Smooth muscle cell of the coronary artery (primary cell): ENCODE results near the gene RARG. TPM values are rescaled to one million over a fixed set of nuclear protein-coding genes. Genes with fewer than 3 reads are reported as not detected.

Source experiments
- total RNA-seq: library from RNA; depleted of rRNA; stranded (reverse); fragments of >200 nt; gene quantifications from 2 replicates; pipeline ENCODE4 v1.2.3, GENCODE V29; 2014; ENCODE audit warnings: low replicate concordance

RARG gene
- 17.7 and 22.6 TPM in 2 replicates for total RNA-seq

GRCh38 chr12:53231921-53232645 is at the start of gene RARG:
Gene RARG, minus strand, starts transcription at chr12:53232209. Its CDS starts 4,664 bp downstream, at chr12:53227545.

GRCh38 chr12:53267999-53268629 is 36.1 kb upstream of the RARG start, which contains the start of gene ESPL1:
Gene ESPL1, plus strand, starts transcription at chr12:53268299. Its CDS starts 468 bp downstream, at chr12:53268767.

GRCh38 chr12:53207042-53207441 is 25.0 kb downstream of the RARG start, which contains the start of gene ITGB7:
Gene ITGB7, minus strand, starts transcription at chr12:53207251. Its CDS starts 6,808 bp downstream, at chr12:53200443.

DNA sequence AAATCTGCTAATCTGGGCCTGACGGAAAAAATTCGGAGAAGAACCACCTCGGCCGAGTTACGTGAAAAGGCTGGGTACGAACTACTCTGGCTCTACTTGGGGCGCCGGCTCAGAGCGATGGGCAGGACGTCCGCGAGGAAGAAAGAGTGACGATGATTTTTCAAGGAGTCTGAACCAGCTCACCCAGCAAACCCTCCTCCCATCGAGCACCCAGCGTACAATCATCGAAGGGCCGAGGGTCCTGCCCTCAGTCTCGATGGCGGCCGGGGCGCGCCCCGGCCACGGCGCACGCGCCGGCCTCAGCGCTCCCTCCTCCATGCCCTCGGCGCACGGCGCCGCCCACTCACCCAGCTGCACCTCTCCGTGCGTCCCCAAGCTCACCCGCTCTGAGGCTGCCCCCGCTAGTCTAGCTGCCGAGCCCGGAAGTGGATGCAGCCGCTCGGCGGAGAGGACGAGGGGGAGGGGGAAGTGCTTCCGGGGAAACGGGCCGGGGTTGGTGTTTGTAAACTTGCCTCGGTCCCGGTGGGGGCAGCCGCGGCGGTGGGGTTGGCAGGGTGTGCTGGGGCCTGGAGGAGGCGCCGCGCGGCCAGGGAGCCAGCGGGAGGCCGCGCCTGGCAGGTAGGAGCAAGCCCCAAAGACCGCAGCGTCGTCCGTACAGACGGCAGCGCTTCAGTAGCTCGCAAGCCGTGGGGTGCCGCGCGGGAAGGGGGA is 51.6 kb downstream of the RARG start, which contains the start of the genes CSAD and ZNF740:
CSAD (minus strand) TSS at position 706 of the 711 bp plus-strand sequence. CDS start 7,455 bp downstream, outside the sequence.
ZNF740 (plus strand) TSS at position 503 of the 711 bp plus-strand sequence. CDS start 1,262 bp downstream, outside the sequence.

Other genes with a start within 250 kb of the RARG start
- gene EIF4B, start 225.8 kb downstream of the RARG start, total RNA-seq = 1,379 and 2,365 TPM in 2 replicates
- gene TNS2, start 182.1 kb downstream of the RARG start, total RNA-seq = 19.6 and 37.2 TPM in 2 replicates
- 21.0 and 35.6 TPM in 2 replicates for gene SPRYD3, start 152.8 kb downstream of the RARG start, total RNA-seq
- 364 and 722 TPM in 2 replicates for gene IGFBP6, start 134.5 kb downstream of the RARG start, total RNA-seq
- gene SOAT2, start 128.7 kb downstream of the RARG start, total RNA-seq = not detected in 2 replicates
- 11.2 and 11.3 TPM in 2 replicates for gene ZNF740, start 51.5 kb downstream of the RARG start, total RNA-seq
- 4.4 and 11.5 TPM in 2 replicates for gene CSAD, start 51.3 kb downstream of the RARG start, total RNA-seq
- gene ITGB7, start 25.0 kb downstream of the RARG start, total RNA-seq = 0.15 and 0.47 TPM in 2 replicates
- gene ESPL1, start 36.1 kb upstream of the RARG start, total RNA-seq = 0.70 and 1.2 TPM in 2 replicates
- 692 and 1,810 TPM in 2 replicates for gene PFDN5, start 63.3 kb upstream of the RARG start, total RNA-seq
- 45.7 and 49.9 TPM in 2 replicates for gene MYG1, start 67.5 kb upstream of the RARG start, total RNA-seq
- gene AAAS, start 89.4 kb upstream of the RARG start, total RNA-seq = 31.4 and 34.7 TPM in 2 replicates
- not detected in 2 replicates for gene SP7, start 104.1 kb upstream of the RARG start, total RNA-seq
- gene SP1, start 148.0 kb upstream of the RARG start, total RNA-seq = 20.6 and 22.9 TPM in 2 replicates
- gene AMHR2, start 191.6 kb upstream of the RARG start, total RNA-seq = not detected in 2 replicates
- gene PRR13, start 209.5 kb upstream of the RARG start, total RNA-seq = 12.1 and 21.4 TPM in 2 replicates
- gene PCBP2, start 219.9 kb upstream of the RARG start, total RNA-seq = 210 and 235 TPM in 2 replicates